DMS153 (cell line): ENCODE measurements around the gene TBCA.

Experiments used
- DNase-seq: peaks from one replicate; lab custom pipeline; 2025; lab: John Stamatoyannopoulos, UW

TBCA gene

GRCh38 chr5:77642738-77643653, 133.1 kb downstream of the TBCA start:
- DNase-seq: no peak

GRCh38 chr5:77641963-77642737, 134.0 kb downstream of the TBCA start:
- DNase-seq: no peak

- peak; percentile 42 for DNase-seq
Observed at GRCh38 chr5:77641397-77641943, 134.7 kb downstream of the TBCA start.
